HepG2 (cell line): ENCODE data around the gene HLA-DOA. TPM values are rescaled to one million over a fixed set of nuclear protein-coding genes. Genes with fewer than 3 reads are reported as not detected.
A peak's percentile ranks its signal among the peaks of the same experiment; 100 is the strongest.

Experiments
- ATAC-seq: fragments of 200-7000 bp; cut with Tn5 transposase; 3 replicates; pipeline ENCODE4 v1.9.1; 2020; ENCODE audit warnings: mild to moderate bottlenecking, moderate library complexity
- BruUV-seq: library from RNA; stranded (reverse); fragments of 400-500 nt; replicated peaks from 2 replicates; lab custom pipeline; 2021; lab: Mats Ljungman, UMichigan
- CTCF ChIA-PET: fragments of 300-600 bp; formaldehyde crosslinking; extraction: SDS; loops from one replicate; lab custom pipeline; 2021; ENCODE audit warnings: low total read pairs, inconsistent platforms, low intra/inter-chr PET ratio; lab: Yijun Ruan, JAX
- POLR2A ChIA-PET: fragments of 350-600 bp; sonication (Branson Sonifier 250); formaldehyde crosslinking; loops from one replicate; lab custom pipeline; 2020; ENCODE audit warnings: antibody characterized with exemption, inconsistent platforms; lab: Yijun Ruan, JAX
- DNase-seq: peaks from one replicate; pipeline ENCODE4 v3.0.0-alpha.2; 2015; ENCODE audit warnings: low spot score
- FAIRE-seq: peaks from 3 replicates; lab custom pipeline; 2011; peaks lifted over from hg19 to GRCh38; lab: Jason Lieb, UNC
- H2AFZ ChIP-seq: one replicate; pipeline ENCODE4 v1.6.1; 2011; ENCODE audit warnings: low read length, inconsistent platforms
- H3K27ac ChIP-seq: fragments of 300-600 bp; 3 replicates; pipeline ENCODE4 v1.8.0; 2011; ENCODE audit warnings: mixed run types, mild to moderate bottlenecking, mixed read lengths, low read length, inconsistent platforms; ENCODE audit not compliant: insufficient read depth; ENCODE audit errors: extremely low read length
- H3K27me3 ChIP-seq, 2 experiments: fragments of 200-600 bp in 1 of 2; 2 replicates in 1 of 2; 3 replicates in 1 of 2; pipeline versions ENCODE4 v1.6.0 to v1.8.0; 2011; ENCODE audit warnings: low read length in 2 of 2, mild to moderate bottlenecking in 2 of 2, moderate library complexity in 2 of 2, inconsistent platforms in 1 of 2; ENCODE audit not compliant: insufficient read depth in 2 of 2, control insufficient read depth in 1 of 2
- H3K36me3 ChIP-seq, 2 experiments: fragments of 200-600 bp in 1 of 2; replicated peaks in 1 of 2; 2 replicates in 1 of 2; 3 replicates in 1 of 2; pipeline versions ENCODE4 v1.5.1 to v1.8.0; 2011; ENCODE audit warnings: low read length in 2 of 2, inconsistent platforms in 1 of 2; ENCODE audit not compliant: insufficient read depth in 2 of 2, control insufficient read depth in 1 of 2
- H3K4me1 ChIP-seq: 2 replicates; pipeline ENCODE4 v1.5.1; 2012; ENCODE audit warnings: low read length, inconsistent platforms; ENCODE audit not compliant: insufficient read depth
- H3K4me2 ChIP-seq: 2 replicates; pipeline ENCODE4 v1.6.0; 2011; ENCODE audit warnings: low read depth, low read length, inconsistent platforms
- H3K4me3 ChIP-seq, 3 experiments: fragments of 200-600 bp in 1 of 3; sonication (generic), shearing (Covaris generic) in 1 of 3; replicated peaks in 1 of 3; 2 replicates each; pipeline ENCODE4 v1.5.1; 2011 to 2016; ENCODE audit warnings: low read length in 3 of 3, inconsistent platforms in 2 of 3, low read depth in 2 of 3, mild to moderate bottlenecking in 2 of 3, control low read depth in 1 of 3, mixed read lengths in 1 of 3; ENCODE audit not compliant: insufficient read depth in 1 of 3
- H3K79me2 ChIP-seq: one replicate; pipeline ENCODE4 v1.6.1; 2011; ENCODE audit warnings: low read length, inconsistent platforms; ENCODE audit not compliant: insufficient read depth
- H3K9ac ChIP-seq: 2 replicates; pipeline ENCODE4 v1.6.0; 2011; ENCODE audit warnings: mild to moderate bottlenecking, low read depth, low read length, inconsistent platforms; ENCODE audit not compliant: insufficient read depth
- H3K9me3 ChIP-seq: 2 replicates; pipeline ENCODE4 v1.5.1; 2012; ENCODE audit warnings: mild to moderate bottlenecking, low read length
- H4K20me1 ChIP-seq: 2 replicates; pipeline ENCODE4 v1.6.0; 2011; ENCODE audit warnings: inconsistent platforms, mild to moderate bottlenecking, low read length, moderate library complexity; ENCODE audit not compliant: insufficient read depth
- CBFB ChIP-seq: sonication (generic); formaldehyde crosslinking; IDR thresholded peaks from 2 replicates; pipeline ENCODE4 v1.4.0; 2020; ENCODE audit warnings: missing genetic modification reagents
- CENPT ChIP-seq: sonication (generic); formaldehyde crosslinking; IDR thresholded peaks from 2 replicates; pipeline ENCODE4 v1.8.0; 2022; ENCODE audit warnings: low read depth, mild to moderate bottlenecking, moderate library complexity, missing genetic modification reagents
- DDIT3 ChIP-seq: sonication (generic); formaldehyde crosslinking; IDR thresholded peaks from 2 replicates; pipeline ENCODE4 v1.4.0; 2020; ENCODE audit warnings: mild to moderate bottlenecking, missing genetic modification reagents
- EED ChIP-seq: sonication (generic); formaldehyde crosslinking; IDR thresholded peaks from 2 replicates; pipeline ENCODE4 v1.5.0; 2020; ENCODE audit warnings: mild to moderate bottlenecking, missing genetic modification reagents
- GABPA ChIP-seq, 2 experiments: IDR thresholded peaks; 2 replicates each; pipeline ENCODE4 v1.6.1; 2011 to 2016; ENCODE audit warnings: low read depth in 2 of 2, low read length in 1 of 2, missing biosample characterization in 1 of 2, missing genetic modification characterization in 1 of 2
- KLF15 ChIP-seq: sonication (generic); formaldehyde crosslinking; IDR thresholded peaks from 2 replicates; pipeline ENCODE4 v1.8.1; 2023; ENCODE audit warnings: borderline replicate concordance, mild to moderate bottlenecking, inconsistent platforms, missing genetic modification reagents, mixed read lengths
- MAFG ChIP-seq: sonication (generic); formaldehyde crosslinking; IDR thresholded peaks from 2 replicates; pipeline ENCODE4 v1.5.1; 2020; ENCODE audit warnings: mild to moderate bottlenecking, missing genetic modification reagents
- NR2F1 ChIP-seq, 2 experiments: fragments of 450-650 bp in 1 of 2; formaldehyde crosslinking in 1 of 2; IDR thresholded peaks; 2 replicates each; pipeline versions ENCODE4 v1.5.0 to v1.6.1; 2016 to 2020; ENCODE audit warnings: mild to moderate bottlenecking in 1 of 2, missing compliant biosample characterization in 1 of 2, missing genetic modification reagents in 1 of 2, moderate library complexity in 1 of 2
- SAP130 ChIP-seq: IDR thresholded peaks from 2 replicates; pipeline ENCODE4 v1.6.1; 2016; ENCODE audit warnings: low read depth
- ZC3H13 ChIP-seq: sonication (generic); formaldehyde crosslinking; IDR thresholded peaks from 2 replicates; pipeline ENCODE4 v1.8.1; 2023; ENCODE audit warnings: mild to moderate bottlenecking, missing genetic modification reagents, moderate library complexity
- ZNF318 ChIP-seq: sonication (generic); formaldehyde crosslinking; IDR thresholded peaks from 2 replicates; pipeline ENCODE4 v1.4.0; 2020; ENCODE audit warnings: mild to moderate bottlenecking, missing genetic modification reagents
- WGBS: methylation state at CpG from one replicate; pipeline ENCODE4 v1.1.6; 2017; ENCODE audit warnings: low lambda C conversion rate; 5-methylcytosine and 5-hydroxymethylcytosine counted together
- in situ Hi-C: cut with HindIII; loops from 2 replicates; pipeline ENCODE4 v1.10.0; 2017; ENCODE audit warnings: low pct_unique_long_range_greater_than_20kb; ENCODE audit not compliant: extremely low pct_ligation_motif_present
- intact Hi-C: fragments of 100-400 bp; cut with micrococcal nuclease; formaldehyde crosslinking; loops from one replicate; pipeline ENCODE4 v1.10.0; 2022; ENCODE audit not compliant: unreplicated experiment
- polyA plus RNA-seq, 8 experiments: library from polyadenylated mRNA; depleted of rRNA in 3 of 8; stranded (reverse) in 7 of 8; unstranded in 1 of 8; fragments of >200 nt; fragmentation: Illumina TruSeq in 4 of 8; extraction: Trizol in 4 of 8; gene quantifications; 2 replicates each; pipeline versions ENCODE4 v1.2.1 to v1.2.3, GENCODE V29; 2011 to 2016; ENCODE audit warnings: low read depth in 4 of 8, missing spikeins in 1 of 8, mixed read lengths in 1 of 8; ENCODE audit not compliant: insufficient read depth in 1 of 8
- total RNA-seq, 5 experiments: library from RNA; depleted of rRNA; stranded (reverse); fragments of >200 nt; fragmentation: Illumina TruSeq; extraction: Trizol; gene quantifications; 2 replicates each; pipeline ENCODE4 v1.2.3, GENCODE V29; 2016; ENCODE audit warnings: low read depth in 1 of 5
- TF ChIP-seq, protein P1 (sequence below): sonication (generic); formaldehyde crosslinking; IDR thresholded peaks from 2 replicates; pipeline ENCODE4 v1.5.1; 2020; ENCODE audit warnings: mild to moderate bottlenecking, moderate library complexity, missing genetic modification reagents

Gene HLA-DOA
- total and polyA plus RNA-seq, 2 of the 13 experiments (the other 11 are each of a cell fraction or from before 2014, with no cell fraction given): 0.03 to 0.09 TPM

DNA sequence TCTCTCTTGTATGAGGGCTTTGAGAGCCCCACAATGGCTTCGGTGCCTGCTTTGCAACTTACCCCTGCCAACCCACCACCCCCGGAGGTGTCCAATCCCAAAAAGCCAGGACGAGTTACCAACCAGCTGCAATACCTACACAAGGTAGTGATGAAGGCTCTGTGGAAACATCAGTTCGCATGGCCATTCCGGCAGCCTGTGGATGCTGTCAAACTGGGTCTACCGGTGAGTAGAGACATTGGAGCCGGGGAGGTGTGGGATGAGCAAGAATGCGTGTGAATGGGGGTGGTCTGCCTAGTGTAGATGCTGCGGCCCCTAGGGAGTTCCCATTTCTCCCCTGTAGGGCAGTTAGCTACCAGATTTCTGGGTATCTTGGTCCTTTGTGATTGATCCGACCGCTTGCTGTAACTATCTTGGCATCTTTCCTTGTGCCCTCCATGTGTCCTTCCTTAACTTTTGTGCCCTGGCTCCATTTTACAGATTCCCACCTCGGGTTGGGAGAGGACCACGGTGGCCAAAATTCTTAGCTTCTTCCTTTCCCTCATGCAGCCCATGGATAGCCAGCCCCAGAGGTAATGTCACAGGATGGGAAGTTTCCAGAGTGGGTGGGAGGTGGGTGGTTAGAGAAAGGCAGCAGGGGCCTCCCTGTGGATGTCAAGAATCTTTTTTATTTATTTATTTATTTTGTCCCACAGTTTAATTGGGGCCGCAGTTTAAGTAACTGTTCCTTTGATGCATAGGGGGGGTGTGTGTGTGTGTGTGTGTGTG, 34.7 kb downstream of the HLA-DOA start:
- Histone ChIP-seq H3K9me3 (no peaks in the 10 kb centered on the region), H3K27ac (no peak overlapping the region), H2AFZ (no peak overlapping the region), H3K9ac (peak overlapping the region; percentile 90), H3K4me1 (peaks cover 55% of the 10 kb centered on the region), H3K4me3 (peak overlapping the region; percentile 90 to 98 (median 95)), H3K4me2 (peak overlapping the region; percentile 97), H3K36me3 (peaks cover 41 to 74% of the 10 kb centered on the region in 2 experiments), H3K27me3 (peaks cover 0 to 4% of the 10 kb centered on the region in 2 experiments; a peak in 1 of 5 replicates), H4K20me1 (peaks cover 77% of the 10 kb centered on the region), H3K79me2 (peaks cover 75% of the 10 kb centered on the region)
- ATAC-seq: no peak
- WGBS: 22% methylated on average over 14 of the region's 14 CpGs
- DNase-seq: no peak
- no peak for FAIRE-seq
- intact Hi-C loops (loop anchor here (5.0 kb wide), 1 partner anchor 223 kb away; no protein-coding TSS in a partner anchor), in situ Hi-C loops (loop anchor here (5.0 to 25.0 kb wide), 3 partner anchors 82 to 1062 kb away; partner anchors contain the start of genes GPSM3, PBX2 and ZBTB12)
- CTCF ChIA-PET: no interaction called here
- POLR2A ChIA-PET: interaction anchor here (2.8 to 10.5 kb wide), 3 partner anchors 7 to 80 kb away, joined by 17 to 305 read pairs (median 202); partner anchors contain the start of gene HLA-DMA
- BruUV-seq: no TSS peak
- 0 out of 2 replicates have a peak, but pooled peaks have one; percentile 38 for TF ChIP-seq KLF15
- TF ChIP-seq SAP130 (CRISPR knock-in tag): peak; percentile 49; the same call in 1 of the 2 replicates
- no peak for TF ChIP-seq CBFB (CRISPR knock-in tag)
- no peak for TF ChIP-seq GABPA (IDR thresholded peaks at IDR 0.05; ENCODE audit: low read depth, low read length)
- TF ChIP-seq GABPA (CRISPR knock-in tag; IDR thresholded peaks at IDR 0.05; ENCODE audit: low read depth): no peak
- no peak for TF ChIP-seq CENPT (CRISPR knock-in tag)
- no peak for TF ChIP-seq NR2F1 (CRISPR knock-in tag; IDR thresholded peaks at IDR 0.05)
- TF ChIP-seq MAFG (CRISPR knock-in tag): no peak
- TF ChIP-seq EED (CRISPR knock-in tag): 0 out of 2 replicates have a peak, but pooled peaks have one; percentile 40
- no peak for TF ChIP-seq ZNF318 (CRISPR knock-in tag)
- TF ChIP-seq DDIT3 (CRISPR knock-in tag): no peak
- TF ChIP-seq ZC3H13 (CRISPR knock-in tag): peak; percentile 18; the same call in 1 of the 2 replicates
- TF ChIP-seq, protein P1, sequence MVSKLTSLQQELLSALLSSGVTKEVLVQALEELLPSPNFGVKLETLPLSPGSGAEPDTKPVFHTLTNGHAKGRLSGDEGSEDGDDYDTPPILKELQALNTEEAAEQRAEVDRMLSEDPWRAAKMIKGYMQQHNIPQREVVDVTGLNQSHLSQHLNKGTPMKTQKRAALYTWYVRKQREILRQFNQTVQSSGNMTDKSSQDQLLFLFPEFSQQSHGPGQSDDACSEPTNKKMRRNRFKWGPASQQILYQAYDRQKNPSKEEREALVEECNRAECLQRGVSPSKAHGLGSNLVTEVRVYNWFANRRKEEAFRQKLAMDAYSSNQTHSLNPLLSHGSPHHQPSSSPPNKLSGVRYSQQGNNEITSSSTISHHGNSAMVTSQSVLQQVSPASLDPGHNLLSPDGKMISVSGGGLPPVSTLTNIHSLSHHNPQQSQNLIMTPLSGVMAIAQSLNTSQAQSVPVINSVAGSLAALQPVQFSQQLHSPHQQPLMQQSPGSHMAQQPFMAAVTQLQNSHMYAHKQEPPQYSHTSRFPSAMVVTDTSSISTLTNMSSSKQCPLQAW (CRISPR knock-in tag): peak; percentile 37; the same call in 1 of the 2 replicates
